Cardiac fibroblast (primary cell): ENCODE results near the gene CDK14.

Source experiments
- DNase-seq, 2 donors: peaks; one replicate each; pipeline versions ENCODE4 v3.0.0 to v3.0.0-alpha.2; 2010; ENCODE audit warnings: low read depth in 2 of 2
- H3K4me3 ChIP-seq, 2 donors: replicated peaks in 1 of 2; 1 replicate in 1 of 2; 2 replicates in 1 of 2; pipeline ENCODE4 v1.5.1; 2011; ENCODE audit warnings: low read depth in 2 of 2, low read length in 2 of 2, mild to moderate bottlenecking in 2 of 2, moderate library complexity in 1 of 2
- TF ChIP-seq, protein P1 (sequence below): IDR thresholded peaks from one replicate; pipeline ENCODE4 v1.5.1; 2011; ENCODE audit warnings: low read depth, mild to moderate bottlenecking, low read length, inconsistent platforms

CDK14 gene

DNA sequence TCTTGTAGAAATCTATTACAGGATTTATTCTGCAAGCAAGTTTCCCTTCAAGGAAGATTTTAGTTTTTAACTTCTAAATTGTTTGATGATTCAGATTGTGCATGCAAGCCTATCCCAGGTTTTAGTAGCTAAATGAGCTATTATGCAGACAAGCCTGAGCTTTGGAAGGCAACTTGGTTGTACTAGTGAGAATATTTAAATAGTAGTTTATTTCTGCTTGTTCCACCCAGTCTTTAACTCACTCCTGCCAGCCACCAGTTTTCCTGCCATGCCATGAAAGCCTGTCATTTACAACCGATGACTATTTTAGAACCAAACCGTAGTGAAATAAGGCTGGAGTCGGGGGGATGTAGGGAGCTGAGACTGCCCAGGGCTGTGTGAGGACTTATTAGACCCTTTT lies 343.5 kb downstream of the CDK14 start:
- TF ChIP-seq, protein P1, sequence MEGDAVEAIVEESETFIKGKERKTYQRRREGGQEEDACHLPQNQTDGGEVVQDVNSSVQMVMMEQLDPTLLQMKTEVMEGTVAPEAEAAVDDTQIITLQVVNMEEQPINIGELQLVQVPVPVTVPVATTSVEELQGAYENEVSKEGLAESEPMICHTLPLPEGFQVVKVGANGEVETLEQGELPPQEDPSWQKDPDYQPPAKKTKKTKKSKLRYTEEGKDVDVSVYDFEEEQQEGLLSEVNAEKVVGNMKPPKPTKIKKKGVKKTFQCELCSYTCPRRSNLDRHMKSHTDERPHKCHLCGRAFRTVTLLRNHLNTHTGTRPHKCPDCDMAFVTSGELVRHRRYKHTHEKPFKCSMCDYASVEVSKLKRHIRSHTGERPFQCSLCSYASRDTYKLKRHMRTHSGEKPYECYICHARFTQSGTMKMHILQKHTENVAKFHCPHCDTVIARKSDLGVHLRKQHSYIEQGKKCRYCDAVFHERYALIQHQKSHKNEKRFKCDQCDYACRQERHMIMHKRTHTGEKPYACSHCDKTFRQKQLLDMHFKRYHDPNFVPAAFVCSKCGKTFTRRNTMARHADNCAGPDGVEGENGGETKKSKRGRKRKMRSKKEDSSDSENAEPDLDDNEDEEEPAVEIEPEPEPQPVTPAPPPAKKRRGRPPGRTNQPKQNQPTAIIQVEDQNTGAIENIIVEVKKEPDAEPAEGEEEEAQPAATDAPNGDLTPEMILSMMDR, result no peak
- no peak overlapping the region for H3K4me3 ChIP-seq
- DNase-seq, result no peak

DNA sequence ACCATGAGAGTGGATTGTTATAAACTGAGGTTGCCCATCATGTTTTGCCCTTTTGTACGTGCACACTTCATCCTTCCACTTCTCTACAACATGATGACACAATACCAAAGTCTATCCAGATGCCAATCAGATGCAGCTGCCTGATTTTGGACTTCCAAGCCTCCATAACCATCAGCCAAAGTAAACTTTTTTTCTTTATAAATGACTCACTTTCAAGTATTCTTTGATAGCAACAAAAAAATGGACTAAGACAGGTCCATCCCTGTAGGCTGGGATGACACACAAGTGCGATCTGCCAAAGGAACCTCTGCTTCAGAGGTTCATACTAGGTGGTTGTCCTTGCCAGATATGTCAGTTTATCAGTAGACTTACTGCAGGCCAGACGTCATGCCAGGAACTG lies 347.9 kb downstream of the CDK14 start:
- TF ChIP-seq, protein P1, result no peak
- peak in 1 of 2 donors; percentile 29 for DNase-seq

DNA sequence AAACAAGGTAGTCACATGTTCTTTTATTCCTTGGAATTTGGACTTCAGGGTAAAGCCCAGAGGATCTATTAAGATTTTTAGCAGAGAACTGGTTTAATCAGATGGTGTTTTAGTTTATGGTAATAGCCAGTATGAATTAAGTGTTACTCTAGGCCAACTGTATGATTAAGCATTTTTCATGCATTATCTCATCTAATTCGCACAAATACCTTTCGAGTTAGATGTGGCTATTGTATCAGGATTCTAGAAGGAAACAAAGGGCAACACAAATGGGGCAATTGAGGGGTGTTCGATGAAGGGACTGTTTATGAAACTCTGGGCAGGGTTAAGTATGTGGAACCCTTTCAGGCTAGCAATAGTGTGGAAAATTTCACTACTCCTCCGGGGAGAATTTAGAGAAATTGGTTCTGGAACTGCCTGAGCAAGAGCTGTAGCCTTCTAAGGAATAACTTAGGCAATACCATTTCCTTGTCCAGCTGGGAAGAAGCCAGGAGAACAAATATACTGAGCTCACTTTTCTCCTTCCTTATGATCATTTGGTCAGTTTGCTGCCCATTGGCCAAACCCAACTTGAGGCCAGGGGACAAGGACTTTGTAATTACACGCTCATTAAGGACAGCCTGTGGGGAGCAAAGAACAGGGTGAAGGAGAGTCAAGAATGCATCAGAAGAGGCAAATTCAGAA lies 349.1 kb downstream of the CDK14 start:
- H3K4me3 ChIP-seq, result no peak overlapping the region
- peak; percentile 80 to 86 for DNase-seq
- TF ChIP-seq, protein P1, result no peak

More for the DNA sequence above, 347.9 kb downstream of the CDK14 start:
- H3K4me3 ChIP-seq, result no peak overlapping the region

DNA sequence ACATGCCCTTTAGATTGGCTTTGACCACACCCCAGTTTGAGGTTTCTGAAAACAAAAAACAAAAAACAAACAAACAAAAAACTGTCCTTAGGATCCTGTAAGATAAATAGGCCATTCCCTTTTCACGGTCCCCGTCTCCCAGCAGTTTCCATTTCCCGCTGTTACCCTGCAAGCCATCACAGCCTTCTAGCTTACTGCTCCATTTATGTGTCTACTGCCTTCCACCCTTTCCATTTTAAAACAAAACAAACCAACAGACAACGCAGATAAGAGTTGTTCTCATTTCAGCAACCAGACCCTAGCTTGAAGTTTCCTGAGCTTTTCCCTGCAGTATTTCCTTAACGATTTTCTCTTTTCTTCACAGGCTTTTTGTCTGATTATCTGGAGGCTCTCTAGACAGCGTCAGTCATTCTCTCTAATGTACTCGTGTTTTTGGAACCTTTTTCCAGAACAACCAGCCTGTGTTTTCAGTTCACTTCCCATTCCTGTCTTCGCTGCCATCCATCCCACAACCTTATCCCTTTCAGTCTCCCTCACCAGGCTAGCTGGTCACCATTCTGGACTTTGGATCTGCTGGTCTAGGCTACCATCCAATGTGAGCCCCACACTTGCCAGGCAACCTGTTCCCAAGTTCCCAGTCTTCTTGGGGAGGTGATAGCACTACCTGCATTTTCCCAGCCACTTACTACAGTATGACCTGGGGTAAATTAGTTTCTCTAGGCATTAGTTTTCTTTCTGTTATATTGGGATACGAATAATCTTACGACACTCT lies 350.8 kb downstream of the CDK14 start:
- DNase-seq, result no peak
- H3K4me3 ChIP-seq, result no peak overlapping the region
- TF ChIP-seq, protein P1, result no peak

DNA sequence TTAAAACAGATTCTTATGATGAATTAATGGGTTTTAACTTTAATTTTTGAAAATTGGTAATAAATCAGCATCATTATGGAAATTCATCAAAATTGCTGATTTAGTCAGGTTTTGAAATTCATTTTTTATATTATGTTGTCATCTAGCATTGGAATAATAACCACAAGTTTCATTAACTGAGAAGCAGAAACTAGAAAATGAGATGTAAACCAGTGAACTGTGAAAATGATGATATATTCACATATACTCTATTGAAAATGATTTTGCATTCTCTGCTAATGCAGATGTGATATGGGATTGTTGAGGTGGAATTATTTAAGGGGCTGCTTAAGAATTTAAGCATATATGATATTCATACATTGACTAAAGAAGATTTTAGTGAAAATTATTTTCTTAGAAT lies 352.0 kb downstream of the CDK14 start:
- no peak overlapping the region for H3K4me3 ChIP-seq
- no peak for DNase-seq
- TF ChIP-seq, protein P1, result no peak

DNA sequence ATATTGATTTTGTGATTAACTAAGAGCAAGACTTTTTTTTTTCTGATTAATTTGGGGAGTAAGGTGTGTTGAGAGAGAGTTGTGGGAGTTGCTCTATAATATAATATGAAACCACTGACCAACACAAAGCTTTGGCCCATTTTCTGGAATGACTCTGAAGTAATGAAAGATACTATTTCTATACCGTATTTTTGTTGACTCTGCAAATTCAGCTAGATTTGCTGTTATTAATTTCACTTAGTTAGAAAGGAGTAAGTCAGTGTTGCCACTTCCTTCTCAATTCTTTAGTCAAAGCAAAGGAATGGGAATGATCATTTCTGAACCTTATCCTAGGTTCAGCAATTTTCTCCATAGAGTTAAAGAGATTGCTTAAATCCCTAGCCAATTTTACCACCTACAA lies 355.1 kb downstream of the CDK14 start:
- H3K4me3 ChIP-seq, result no peak overlapping the region
- DNase-seq, result no peak
- TF ChIP-seq, protein P1, result no peak
